Nephron (organoid): ENCODE measurements around the gene LINC00305.

Experiments used
- H3K27ac Mint-ChIP-seq, 3 experiments: 2 replicates each; pipeline ENCODE4 v1.8.0; 2020; ENCODE audit warnings: mixed read lengths in 3 of 3, mild to moderate bottlenecking in 2 of 3, moderate library complexity in 1 of 3
- H3K27me3 Mint-ChIP-seq: 2 replicates; pipeline ENCODE4 v1.8.0; 2021; ENCODE audit warnings: low read depth, mild to moderate bottlenecking, moderate library complexity, mixed read lengths
- H3K36me3 Mint-ChIP-seq: 2 replicates; pipeline ENCODE4 v1.8.0; 2020; ENCODE audit warnings: low read depth, mixed read lengths
- H3K4me1 Mint-ChIP-seq: 2 replicates; pipeline ENCODE4 v1.8.0; 2020; ENCODE audit warnings: mixed read lengths
- H3K4me3 Mint-ChIP-seq, 3 experiments: 2 replicates each; pipeline ENCODE4 v1.8.0; 2020; ENCODE audit warnings: mild to moderate bottlenecking in 3 of 3, mixed read lengths in 3 of 3, moderate library complexity in 2 of 3
- H3K9me3 Mint-ChIP-seq: 2 replicates; pipeline ENCODE4 v1.8.0; 2020; ENCODE audit warnings: mixed read lengths
- TF ChIP-seq, protein P1 (sequence below), 3 experiments: fragments of 200-600 bp; sonication (generic); IDR thresholded peaks; one replicate each; pipeline ENCODE4 v1.5.0; 2021; ENCODE audit warnings: antibody characterized with exemption in 3 of 3; ENCODE audit not compliant: unreplicated experiment in 3 of 3

LINC00305 gene

DNA sequence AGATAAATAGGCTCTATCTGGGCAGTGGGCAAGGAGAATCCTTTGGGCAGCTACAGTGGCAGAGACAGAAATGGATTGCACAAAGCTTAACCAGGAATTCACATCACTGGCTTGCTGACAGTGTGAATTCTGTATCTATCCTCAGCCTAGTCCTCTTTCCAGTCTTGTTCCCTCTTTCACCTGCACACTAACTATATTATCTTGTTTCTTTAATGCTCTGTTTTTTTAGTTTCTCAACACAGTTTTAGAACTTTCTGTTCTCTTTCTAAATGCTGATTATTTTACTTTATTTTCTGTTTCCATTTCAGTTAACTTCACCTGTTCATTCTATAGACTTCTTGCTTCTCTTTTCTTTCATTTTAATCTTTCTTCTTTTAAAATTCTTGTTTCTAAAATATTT is 66.4 kb downstream of the LINC00305 start:
- no peaks in the 10 kb centered on the region for H3K27me3 Mint-ChIP-seq
- no peak overlapping the region for H3K4me3 Mint-ChIP-seq
- TF ChIP-seq, protein P1, sequence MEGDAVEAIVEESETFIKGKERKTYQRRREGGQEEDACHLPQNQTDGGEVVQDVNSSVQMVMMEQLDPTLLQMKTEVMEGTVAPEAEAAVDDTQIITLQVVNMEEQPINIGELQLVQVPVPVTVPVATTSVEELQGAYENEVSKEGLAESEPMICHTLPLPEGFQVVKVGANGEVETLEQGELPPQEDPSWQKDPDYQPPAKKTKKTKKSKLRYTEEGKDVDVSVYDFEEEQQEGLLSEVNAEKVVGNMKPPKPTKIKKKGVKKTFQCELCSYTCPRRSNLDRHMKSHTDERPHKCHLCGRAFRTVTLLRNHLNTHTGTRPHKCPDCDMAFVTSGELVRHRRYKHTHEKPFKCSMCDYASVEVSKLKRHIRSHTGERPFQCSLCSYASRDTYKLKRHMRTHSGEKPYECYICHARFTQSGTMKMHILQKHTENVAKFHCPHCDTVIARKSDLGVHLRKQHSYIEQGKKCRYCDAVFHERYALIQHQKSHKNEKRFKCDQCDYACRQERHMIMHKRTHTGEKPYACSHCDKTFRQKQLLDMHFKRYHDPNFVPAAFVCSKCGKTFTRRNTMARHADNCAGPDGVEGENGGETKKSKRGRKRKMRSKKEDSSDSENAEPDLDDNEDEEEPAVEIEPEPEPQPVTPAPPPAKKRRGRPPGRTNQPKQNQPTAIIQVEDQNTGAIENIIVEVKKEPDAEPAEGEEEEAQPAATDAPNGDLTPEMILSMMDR (IDR thresholded peaks at IDR 0.05; ENCODE audit: unreplicated experiment in 3 of 3) = no peak
- no peaks in the 10 kb centered on the region for H3K4me1 Mint-ChIP-seq
- H3K36me3 Mint-ChIP-seq = no peaks in the 10 kb centered on the region
- H3K27ac Mint-ChIP-seq = no peak overlapping the region
- H3K9me3 Mint-ChIP-seq = no peaks in the 10 kb centered on the region

DNA sequence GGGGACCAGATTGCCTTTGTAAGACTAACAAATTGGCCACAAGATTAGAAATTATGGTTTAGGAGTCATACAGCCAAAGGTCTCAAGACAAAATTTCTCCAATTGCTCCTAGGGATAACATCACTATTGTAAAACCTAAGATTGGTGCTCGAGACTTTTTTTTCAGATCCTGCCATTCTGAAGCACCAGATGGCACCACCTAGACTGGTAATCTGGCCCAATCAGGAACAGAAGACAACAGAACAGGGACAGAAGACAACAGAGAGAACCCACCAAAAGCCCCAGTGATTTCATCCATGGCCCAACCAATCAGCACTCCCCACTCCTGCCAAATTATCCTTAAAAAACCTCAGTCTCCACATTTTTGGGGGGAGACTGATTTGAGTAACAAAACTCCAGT is 66.8 kb downstream of the LINC00305 start:
- Mint-ChIP-seq H3K4me3 (no peak overlapping the region), H3K9me3 (no peaks in the 10 kb centered on the region), H3K4me1 (no peaks in the 10 kb centered on the region), H3K27ac (no peak overlapping the region), H3K27me3 (no peaks in the 10 kb centered on the region), H3K36me3 (no peaks in the 10 kb centered on the region)
- TF ChIP-seq, protein P1 (IDR thresholded peaks at IDR 0.05; ENCODE audit: unreplicated experiment in 3 of 3) = no peak

DNA sequence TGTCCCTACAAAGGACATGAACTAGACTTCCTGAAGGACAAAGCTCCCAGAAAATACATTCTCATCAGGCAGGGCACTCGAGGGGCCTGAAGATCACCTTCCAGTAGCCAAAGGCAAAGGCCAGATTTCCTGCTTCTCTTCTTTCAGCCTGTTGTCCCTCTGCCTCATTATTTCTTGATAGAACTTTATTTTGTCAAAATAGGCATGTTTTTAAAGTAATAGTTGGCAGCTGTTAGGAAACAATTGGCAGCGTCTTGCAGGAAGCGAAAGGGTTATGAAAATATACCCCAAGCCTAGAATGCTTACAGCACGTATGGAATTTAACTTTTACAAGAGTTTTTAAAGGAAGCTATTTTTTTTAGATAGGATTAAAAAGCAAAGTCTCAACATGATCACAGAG is 74.9 kb downstream of the LINC00305 start:
- H3K4me3 Mint-ChIP-seq = no peak overlapping the region
- H3K27ac Mint-ChIP-seq = no peak overlapping the region

DNA sequence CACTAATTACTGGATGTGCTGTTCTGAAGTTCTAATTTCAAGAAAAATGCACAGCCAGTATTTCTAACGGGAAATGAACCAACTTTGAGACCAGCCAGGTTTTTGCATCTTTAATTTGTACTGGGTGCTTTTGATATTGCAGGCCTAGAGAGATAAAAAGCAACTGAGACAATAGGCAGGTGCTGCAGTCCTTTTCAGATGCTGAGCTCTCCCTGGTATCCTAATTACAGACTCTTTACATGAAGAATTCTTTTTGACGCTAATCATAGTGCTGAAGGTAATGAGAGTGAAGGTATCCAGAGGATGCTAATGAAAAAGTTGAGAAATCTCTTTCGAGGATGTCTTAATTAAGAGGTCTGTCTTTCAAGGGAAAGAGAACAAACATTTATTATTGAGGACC is 93.9 kb downstream of the LINC00305 start:
- no peak overlapping the region for H3K27ac Mint-ChIP-seq
- TF ChIP-seq, protein P1 (IDR thresholded peaks at IDR 0.05; ENCODE audit: unreplicated experiment in 3 of 3) = no peak
- no peaks in the 10 kb centered on the region for H3K4me1 Mint-ChIP-seq
- peaks cover 9% of the 10 kb centered on the region for H3K9me3 Mint-ChIP-seq
- H3K36me3 Mint-ChIP-seq = no peaks in the 10 kb centered on the region
- H3K27me3 Mint-ChIP-seq = no peaks in the 10 kb centered on the region
- no peak overlapping the region for H3K4me3 Mint-ChIP-seq

More for the DNA sequence above, 74.9 kb downstream of the LINC00305 start:
- no peaks in the 10 kb centered on the region for H3K27me3 Mint-ChIP-seq
- peaks cover 2% of the 10 kb centered on the region for H3K36me3 Mint-ChIP-seq
- TF ChIP-seq, protein P1 (IDR thresholded peaks at IDR 0.05; ENCODE audit: unreplicated experiment in 3 of 3) = no peak
- H3K4me1 Mint-ChIP-seq = no peaks in the 10 kb centered on the region
- peaks cover 4% of the 10 kb centered on the region for H3K9me3 Mint-ChIP-seq

DNA sequence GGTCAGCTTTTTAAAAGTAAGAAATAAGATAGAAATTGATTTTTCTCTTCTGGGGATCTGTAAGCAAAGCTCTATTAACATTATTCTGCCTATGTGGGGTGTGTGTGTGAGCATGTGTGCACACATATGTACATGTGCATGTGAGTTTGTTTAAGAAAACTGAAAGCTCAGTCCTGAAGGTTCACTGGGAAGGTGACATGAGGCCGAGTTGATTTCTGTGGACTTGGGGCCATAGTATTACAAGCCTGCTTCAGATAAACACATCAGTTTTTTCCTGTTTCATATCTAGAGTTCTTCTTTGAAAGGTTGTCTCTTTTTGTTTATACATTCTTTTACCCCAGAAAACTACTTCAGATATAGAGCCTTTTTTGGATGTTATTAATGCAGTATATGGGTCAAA is 95.6 kb downstream of the LINC00305 start:
- H3K4me1 Mint-ChIP-seq = no peaks in the 10 kb centered on the region
- H3K9me3 Mint-ChIP-seq = peaks cover 6% of the 10 kb centered on the region
- H3K36me3 Mint-ChIP-seq = no peaks in the 10 kb centered on the region
- H3K27me3 Mint-ChIP-seq = no peaks in the 10 kb centered on the region
- TF ChIP-seq, protein P1 (IDR thresholded peaks at IDR 0.05; ENCODE audit: unreplicated experiment in 3 of 3) = no peak
- no peak overlapping the region for H3K27ac Mint-ChIP-seq
- H3K4me3 Mint-ChIP-seq = no peak overlapping the region

DNA sequence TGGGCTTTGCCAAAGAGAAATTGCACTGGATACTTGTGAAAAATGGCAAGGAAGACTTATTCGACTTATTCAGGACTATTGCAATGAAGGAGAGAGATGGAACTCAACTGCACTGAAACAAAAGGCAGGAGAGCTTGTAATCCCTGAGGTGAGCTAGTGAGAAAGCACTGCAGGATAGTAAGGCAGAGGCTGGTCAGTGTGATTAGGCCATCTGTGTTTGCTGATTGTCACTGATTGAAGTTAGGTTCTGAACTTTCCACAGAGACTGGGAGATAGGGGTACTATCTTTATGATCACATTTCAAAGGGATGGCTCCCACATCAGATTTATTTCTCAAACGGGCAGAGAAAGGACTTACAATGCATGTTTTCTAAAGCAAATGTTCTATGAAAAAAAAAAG is 96.1 kb downstream of the LINC00305 start:
- Mint-ChIP-seq H3K27me3 (no peaks in the 10 kb centered on the region), H3K36me3 (no peaks in the 10 kb centered on the region), H3K27ac (no peak overlapping the region), H3K4me3 (no peak overlapping the region), H3K9me3 (peaks cover 3% of the 10 kb centered on the region), H3K4me1 (no peaks in the 10 kb centered on the region)
- TF ChIP-seq, protein P1 (IDR thresholded peaks at IDR 0.05; ENCODE audit: unreplicated experiment in 3 of 3) = no peak
